ENCODE data around the gene AGAP1.

DNA sequence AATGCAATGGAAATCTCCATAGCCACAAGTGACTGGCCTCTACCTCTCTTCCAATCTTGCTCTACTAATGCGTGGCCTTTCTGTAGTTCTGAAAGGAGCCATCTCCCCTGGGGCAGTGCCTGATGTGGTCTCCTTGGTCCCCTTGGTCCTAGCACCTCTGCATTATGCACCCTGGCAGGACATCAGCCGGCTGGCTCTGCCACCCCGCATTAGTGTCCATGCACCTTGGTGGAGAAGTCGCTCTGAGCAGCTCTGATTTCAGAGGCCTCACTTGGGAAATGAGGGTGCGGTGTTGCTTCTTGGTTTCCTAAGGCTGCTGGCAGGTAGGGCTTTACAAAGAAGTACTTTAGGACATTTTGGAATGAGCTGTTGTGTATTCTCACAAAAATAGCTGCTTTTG is 356.4 kb downstream of the AGAP1 start:
- TF ChIP-seq POLR2AphosphoS5 (IDR thresholded peaks at IDR 0.05), result no peak
- TF ChIP-seq, protein P1, sequence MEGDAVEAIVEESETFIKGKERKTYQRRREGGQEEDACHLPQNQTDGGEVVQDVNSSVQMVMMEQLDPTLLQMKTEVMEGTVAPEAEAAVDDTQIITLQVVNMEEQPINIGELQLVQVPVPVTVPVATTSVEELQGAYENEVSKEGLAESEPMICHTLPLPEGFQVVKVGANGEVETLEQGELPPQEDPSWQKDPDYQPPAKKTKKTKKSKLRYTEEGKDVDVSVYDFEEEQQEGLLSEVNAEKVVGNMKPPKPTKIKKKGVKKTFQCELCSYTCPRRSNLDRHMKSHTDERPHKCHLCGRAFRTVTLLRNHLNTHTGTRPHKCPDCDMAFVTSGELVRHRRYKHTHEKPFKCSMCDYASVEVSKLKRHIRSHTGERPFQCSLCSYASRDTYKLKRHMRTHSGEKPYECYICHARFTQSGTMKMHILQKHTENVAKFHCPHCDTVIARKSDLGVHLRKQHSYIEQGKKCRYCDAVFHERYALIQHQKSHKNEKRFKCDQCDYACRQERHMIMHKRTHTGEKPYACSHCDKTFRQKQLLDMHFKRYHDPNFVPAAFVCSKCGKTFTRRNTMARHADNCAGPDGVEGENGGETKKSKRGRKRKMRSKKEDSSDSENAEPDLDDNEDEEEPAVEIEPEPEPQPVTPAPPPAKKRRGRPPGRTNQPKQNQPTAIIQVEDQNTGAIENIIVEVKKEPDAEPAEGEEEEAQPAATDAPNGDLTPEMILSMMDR (IDR thresholded peaks at IDR 0.05), result no peak
- TF ChIP-seq POLR2A (IDR thresholded peaks at IDR 0.05), result no peak
